Left colon (tissue), 2 donors: ENCODE measurements around the gene RP2. TPM values are rescaled to one million over a fixed set of nuclear protein-coding genes. Genes with fewer than 3 reads are reported as not detected.

ENCODE experiments used
- ATAC-seq: fragments of 200-7000 bp; cut with Tn5 transposase; one replicate; pipeline ENCODE4 v1.9.1; 2020; ENCODE audit warnings: mild to moderate bottlenecking, moderate library complexity
- DNase-seq, 2 donors: peaks; one replicate each; pipeline ENCODE4 v3.0.0-alpha.2; 2020
- intact Hi-C, 2 donors: fragments of 100-400 bp; cut with DNase I in 1 of 2; cut with micrococcal nuclease in 1 of 2; formaldehyde crosslinking; loops; one replicate each; pipeline versions ENCODE4 v1.11.2 to v1.14.0; 2022; cut with DNase I, micrococcal nuclease
- total RNA-seq, 2 donors: library from RNA; stranded (reverse); fragmentation: NEBNext Ultra II Directional; extraction: Animal tissue kit (Norgen Biotek cat#: 25700); gene quantifications; one replicate each; pipeline ENCODE4 v1.2.1, GENCODE V29; 2021
- donor health status: DM: no; HTN: no; CAD: no.
- donor health status: DM: yes; HTN: yes; CAD: no.

The RP2 gene
- total RNA-seq, 2 donors from 2014 or later = 16.2 to 18.0 TPM

- DNase-seq (no peak), ATAC-seq (no peak)
- intact Hi-C loops = no loop called here
Observed at GRCh38 chrX:46838974-46839480, 2.2 kb downstream of the RP2 start.

GRCh38 chrX:46840946-46841345 lies 4.1 kb downstream of the RP2 start:
- intact Hi-C loops = no loop called here
- DNase-seq (no peak), ATAC-seq (no peak)

DNA sequence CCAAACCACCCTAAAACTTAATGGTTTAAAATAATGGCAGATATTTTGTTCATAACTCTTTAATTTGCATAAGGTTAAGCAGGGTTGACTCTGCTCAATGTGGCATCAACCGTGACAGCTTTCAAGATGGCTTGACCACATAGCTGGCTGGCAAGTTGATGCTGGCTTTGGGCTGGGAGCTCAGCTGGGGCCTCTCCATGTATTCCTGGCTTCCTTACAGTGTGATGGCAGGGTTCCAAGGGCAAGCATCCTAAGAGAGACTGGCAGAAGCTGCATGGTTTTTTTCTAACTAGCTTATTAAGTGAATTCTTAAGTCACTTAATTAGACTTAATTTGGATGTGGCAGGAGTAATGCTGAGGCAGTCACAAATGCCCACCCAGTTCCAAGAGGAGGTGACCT lies 4.5 kb downstream of the RP2 start:
- ATAC-seq (no peak), DNase-seq (peak in 1 of 2 donors; percentile 9)
- intact Hi-C loops = no loop called here

- DNase-seq (no peak), ATAC-seq (no peak)
- intact Hi-C loops = no loop called here
Observed at GRCh38 chrX:46844913-46845312, 8.1 kb downstream of the RP2 start.

DNA sequence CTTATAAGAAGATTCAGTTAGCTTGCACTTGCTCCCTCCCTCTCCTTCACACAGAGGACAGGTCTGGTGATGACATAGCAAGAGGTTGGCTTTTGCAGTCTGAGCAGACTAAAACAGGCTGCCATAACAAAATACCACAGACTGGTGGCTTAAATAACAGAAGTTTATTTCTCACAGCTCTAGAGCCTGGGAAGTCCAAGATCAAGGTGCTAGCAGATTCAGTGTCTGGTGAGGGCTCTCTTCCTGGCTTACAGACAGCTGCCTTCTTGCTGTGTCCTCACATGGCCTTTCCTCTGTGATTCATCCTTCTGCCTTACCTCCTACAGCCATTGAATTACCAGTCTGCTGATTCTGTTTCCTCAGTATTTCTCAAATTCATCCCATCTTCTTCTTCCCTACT lies 13.1 kb downstream of the RP2 start:
- DNase-seq (no peak), ATAC-seq (no peak)
- intact Hi-C loops = no loop called here

- no peak for ATAC-seq
- no peak for DNase-seq
- intact Hi-C loops = no loop called here
Observed at GRCh38 chrX:46850771-46851170, 13.9 kb downstream of the RP2 start.

DNA sequence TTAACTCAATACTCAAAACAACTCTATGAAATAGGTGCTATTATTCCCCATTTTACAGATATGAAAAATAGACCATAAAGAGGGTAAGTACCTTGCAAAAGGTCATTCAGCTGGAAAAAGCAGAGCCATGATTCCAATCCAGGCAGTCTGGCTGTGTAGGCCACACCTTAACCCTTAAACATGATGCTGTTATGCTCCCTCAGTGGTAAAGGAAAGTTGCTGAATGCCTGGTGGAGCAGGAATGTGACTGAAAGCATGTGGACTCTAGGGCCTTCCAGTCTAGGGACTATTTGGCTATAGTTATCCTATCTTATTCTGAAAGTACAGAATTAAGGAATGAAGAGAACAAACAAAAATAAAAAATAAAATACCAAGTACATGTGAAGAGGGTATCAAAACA lies 19.6 kb downstream of the RP2 start:
- no peak for ATAC-seq
- intact Hi-C loops = no loop called here
- DNase-seq = no peak

DNA sequence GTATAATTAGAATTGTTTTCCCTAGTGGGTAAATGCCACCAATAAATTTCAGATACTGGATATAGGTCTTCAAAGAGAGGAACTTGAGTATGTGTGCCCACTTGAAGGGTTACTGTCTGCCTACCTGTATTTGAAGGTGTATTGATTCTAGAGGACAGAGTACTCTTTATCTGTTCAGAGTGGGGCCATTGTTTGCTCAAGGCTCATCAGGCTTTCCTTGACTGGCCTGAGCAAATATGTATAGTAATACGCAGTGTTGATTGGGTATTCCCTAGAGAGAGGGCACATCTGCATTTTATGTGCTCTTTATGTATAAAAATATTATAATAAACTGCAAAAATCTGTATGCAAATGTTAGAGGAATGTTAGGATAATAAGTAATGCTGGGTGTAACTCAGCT lies 23.7 kb downstream of the RP2 start:
- intact Hi-C loops = no loop called here
- no peak for DNase-seq

GRCh38 chrX:46863072-46863471 lies 26.2 kb downstream of the RP2 start:
- intact Hi-C loops = no loop called here
- DNase-seq (no peak), ATAC-seq (no peak)

More for the DNA sequence above, 23.7 kb downstream of the RP2 start:
- no peak for ATAC-seq

- no peak for DNase-seq
- ATAC-seq = no peak
- intact Hi-C loops = no loop called here
Observed at GRCh38 chrX:46864606-46865005, 27.8 kb downstream of the RP2 start.

DNA sequence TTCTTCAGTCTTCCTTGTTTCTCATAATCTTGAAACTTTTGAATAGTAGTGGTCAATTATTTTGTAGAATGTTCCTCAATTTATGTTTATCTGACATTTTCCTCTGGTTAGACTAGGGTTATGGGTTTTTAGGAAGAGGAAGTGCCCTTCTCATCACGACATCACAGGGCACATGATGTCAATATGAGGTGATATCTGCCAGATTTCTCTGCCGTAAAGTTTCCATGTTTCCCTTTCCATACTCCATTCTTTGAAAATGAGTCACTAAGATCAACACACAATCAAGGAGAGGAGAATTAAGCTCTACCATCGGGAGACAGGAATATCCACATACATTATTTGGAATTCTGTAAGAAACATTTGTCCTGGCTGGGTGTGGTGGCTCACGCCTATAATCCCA lies 28.4 kb downstream of the RP2 start:
- ATAC-seq (no peak), DNase-seq (no peak)
- intact Hi-C loops = no loop called here

- intact Hi-C loops = no loop called here
- ATAC-seq = no peak
- no peak for DNase-seq
Observed at GRCh38 chrX:46866726-46867125, 29.9 kb downstream of the RP2 start.

DNA sequence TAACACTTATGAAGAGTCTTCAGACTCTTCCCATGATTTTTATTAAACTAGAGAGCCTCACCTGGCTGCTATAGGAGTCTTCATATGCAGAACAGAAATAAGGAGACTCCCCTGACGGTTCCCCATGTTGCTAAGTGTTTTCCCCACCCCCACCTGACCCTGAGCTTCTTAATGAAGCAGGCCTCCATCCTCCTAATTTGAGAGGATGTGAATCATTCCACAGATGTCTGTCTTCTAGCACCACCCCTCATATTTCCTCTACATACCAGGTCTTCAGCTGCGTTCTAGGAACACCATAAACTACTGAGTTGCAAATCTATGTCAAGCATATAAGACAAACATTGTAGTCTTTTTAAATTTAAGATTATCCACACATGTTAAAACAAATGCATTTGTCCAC lies 36.9 kb downstream of the RP2 start:
- DNase-seq (no peak), ATAC-seq (no peak)
- intact Hi-C loops = no loop called here

DNA sequence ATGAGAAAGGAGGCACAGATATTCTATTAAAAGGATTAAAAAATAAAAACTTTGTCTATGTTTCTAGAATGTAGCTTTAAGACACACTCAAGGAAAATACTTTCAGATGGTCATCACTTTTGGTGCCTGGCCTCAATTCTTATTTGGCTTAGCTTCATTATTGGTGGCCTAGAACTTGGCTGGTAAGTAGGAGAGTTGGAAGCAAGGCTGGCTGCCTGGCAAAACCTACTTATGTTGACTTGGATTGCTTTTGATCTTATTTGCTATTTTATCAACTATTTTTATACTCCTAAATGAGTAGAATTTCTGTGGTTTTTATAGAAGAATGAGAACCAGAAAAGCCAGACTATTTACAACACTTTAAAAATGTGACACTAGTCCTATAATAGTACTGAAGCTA lies 40.1 kb downstream of the RP2 start:
- DNase-seq = no peak
- intact Hi-C loops = no loop called here
- ATAC-seq = no peak

DNA sequence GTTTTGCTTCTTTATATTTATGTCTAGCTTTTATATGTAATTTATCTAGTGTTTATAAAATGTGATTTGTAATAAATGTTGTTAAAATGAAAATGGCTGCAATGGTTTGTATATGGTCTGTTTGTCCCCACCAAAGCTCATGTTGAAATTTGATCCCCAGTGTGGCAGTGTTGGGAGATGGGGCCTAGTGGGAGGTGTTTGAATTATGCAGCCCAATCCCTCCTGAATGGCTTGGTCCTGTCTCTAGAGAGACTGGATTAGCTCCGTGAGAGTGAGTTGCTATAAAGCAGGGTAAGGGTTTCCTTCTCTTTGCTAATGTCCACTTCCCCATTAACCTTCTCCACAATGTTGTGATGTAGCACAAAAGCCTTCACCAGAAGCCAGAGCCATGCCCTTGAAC lies 45.4 kb downstream of the RP2 start:
- DNase-seq = no peak
- ATAC-seq = no peak

DNA sequence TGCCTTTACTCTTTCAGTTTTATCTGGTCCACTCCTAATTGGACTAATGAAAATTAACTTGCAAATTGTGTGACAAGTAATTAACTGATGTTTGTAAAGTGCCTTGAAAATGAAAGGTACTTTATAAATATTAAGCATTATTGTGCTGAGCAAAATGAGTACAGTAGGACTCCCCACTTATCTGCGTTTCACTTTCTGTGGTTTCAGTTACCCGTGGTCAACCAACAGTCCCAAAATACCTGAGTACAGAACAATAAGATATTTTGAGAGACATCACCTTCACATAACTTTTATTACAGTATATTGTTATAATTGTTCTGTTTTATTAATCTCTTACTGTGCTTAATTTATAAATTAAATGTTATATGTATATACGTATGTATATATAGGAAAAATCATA lies 48.0 kb downstream of the RP2 start:
- ATAC-seq = no peak
- intact Hi-C loops = no loop called here
- DNase-seq = no peak

More for the DNA sequence above, 45.4 kb downstream of the RP2 start:
- intact Hi-C loops = no loop called here

DNA sequence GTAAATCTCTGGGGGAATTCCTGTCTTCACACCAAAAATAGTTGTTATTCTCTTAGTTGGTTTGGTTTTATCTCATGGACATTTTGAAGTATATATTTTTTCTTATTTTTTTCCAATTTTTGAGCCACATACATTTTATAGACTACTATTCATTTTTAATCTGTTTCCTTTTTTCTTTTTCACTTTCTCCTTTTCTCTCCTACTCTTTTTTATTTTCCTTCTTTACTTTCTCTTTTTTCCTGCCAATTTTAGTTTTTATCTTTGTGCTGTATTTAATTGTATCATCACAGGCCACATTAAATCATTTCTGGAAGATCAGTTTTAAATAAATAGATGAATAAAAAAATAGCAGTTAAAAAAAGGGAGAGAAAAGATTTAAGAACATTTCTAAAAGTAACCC lies 61.4 kb downstream of the RP2 start:
- DNase-seq (no peak), ATAC-seq (no peak)
- intact Hi-C loops = loop anchor here in 1 of 2 donors (10.0 kb wide), 1 partner anchor 127 kb away; no protein-coding TSS in a partner anchor

- DNase-seq (peak; percentile 63 to 78), ATAC-seq (peak; percentile 100)
- intact Hi-C loops = no loop called here
Observed at GRCh38 chrX:46903458-46904242, 66.8 kb downstream of the RP2 start.

- no peak for ATAC-seq
- intact Hi-C loops = no loop called here
Observed at GRCh38 chrX:46904626-46905025, 67.8 kb downstream of the RP2 start.

DNA sequence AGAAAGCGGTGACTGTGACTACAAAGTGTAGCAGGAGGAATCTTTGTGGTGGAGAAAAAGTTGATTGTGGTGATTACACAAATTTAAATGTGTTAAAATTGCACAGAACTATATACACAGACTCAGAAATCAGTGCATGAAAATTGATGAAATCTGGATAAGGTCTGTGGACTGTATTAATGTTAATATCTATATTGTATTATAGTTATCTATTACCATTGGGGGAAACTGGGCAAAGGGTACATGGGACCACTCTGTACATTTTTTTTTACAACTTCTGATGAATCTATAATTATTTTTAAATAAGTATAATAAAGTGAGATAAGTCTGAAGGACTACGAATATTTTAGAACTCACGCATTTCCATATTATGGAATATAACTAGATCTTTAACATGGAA lies 73.6 kb downstream of the RP2 start:
- intact Hi-C loops = no loop called here
- DNase-seq = no peak
- no peak for ATAC-seq

More at GRCh38 chrX:46904626-46905025, 67.8 kb downstream of the RP2 start:
- DNase-seq = no peak

GRCh38 chrX:46912098-46912602 lies 75.3 kb downstream of the RP2 start, which contains the start of gene JADE3:
TSS of gene JADE3 (plus strand) at chrX:46912421. CDS start at chrX:46984895, 72,474 bp downstream.
- DNase-seq = peak; percentile 75 to 79
- peak; percentile 96 for ATAC-seq
- intact Hi-C loops = no loop called here
